ENCODE data around the gene OTOR.

OTOR gene

DNA sequence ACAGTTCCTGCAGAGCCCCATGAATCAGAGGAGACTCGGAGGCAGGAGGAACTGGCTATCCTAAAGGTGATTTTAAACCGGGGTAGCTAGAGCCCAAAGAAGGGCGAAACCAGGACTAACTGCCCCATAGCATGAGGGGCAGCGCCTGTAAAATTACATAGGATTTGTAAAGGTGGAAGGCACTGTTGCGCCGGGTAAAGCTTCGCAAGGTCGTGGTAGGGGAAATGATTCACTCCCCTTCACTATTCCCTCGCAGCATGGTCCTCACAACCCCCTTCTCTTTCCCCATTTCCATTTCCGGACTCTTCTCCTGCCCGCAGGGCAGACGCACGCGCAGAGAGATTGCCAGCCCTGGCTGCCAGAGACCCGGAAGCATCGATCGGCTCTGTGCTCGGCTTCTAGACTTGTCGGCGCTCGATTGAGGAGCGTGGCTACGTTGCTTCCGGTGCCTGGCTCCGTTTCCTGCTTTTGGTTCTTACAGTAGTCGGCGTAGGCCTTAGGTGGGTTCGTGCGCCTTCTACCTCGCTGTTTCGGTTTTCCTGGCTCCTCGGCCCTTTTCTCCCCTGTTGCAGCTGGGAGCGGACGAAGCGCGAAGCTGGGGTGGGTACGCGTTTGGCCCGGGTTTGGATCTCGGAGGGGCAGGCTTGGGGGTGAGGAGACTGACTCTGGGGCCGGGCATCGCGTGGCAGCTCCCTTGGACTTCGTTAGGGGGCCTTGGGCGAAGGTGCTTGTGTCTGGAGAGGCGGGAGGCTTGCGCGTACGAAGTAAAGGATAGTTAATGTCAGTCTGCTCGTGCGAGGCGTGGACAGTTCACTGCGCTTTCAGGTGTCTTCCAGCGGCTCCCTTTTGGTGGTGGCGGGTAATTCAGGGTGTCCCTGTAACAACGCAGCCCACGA lies 18.3 kb upstream of the OTOR start, which contains the start of gene SNRPB2:
SNRPB2 (plus strand) TSS at position 462 of the 896 bp plus-strand sequence. CDS start 1,677 bp downstream, outside the sequence.
- peak within 1 kb of the TSS; percentile 98 for H3K27ac Mint-ChIP-seq
- peak within 1 kb of the TSS; percentile 99 for H3K4me3 Mint-ChIP-seq
- DNase-seq (ENCODE audit: low spot score in 2 of 2): peak; percentile 84 to 86
- peaks cover 10% of the 10 kb centered on the region for H3K4me1 Mint-ChIP-seq
- ATAC-seq (ENCODE audit: low read depth): peak; percentile 95
- H3K27me3 Mint-ChIP-seq: peaks cover 5% of the 10 kb centered on the region
- peaks cover 3% of the 10 kb centered on the region for H3K9me3 Mint-ChIP-seq
- peaks cover 16% of the 10 kb centered on the region for H3K36me3 Mint-ChIP-seq

GRCh38 chr20:16732506-16733152 lies 15.5 kb upstream of the OTOR start:
- Mint-ChIP-seq H3K27ac (no peak overlapping the region), H3K9me3 (peaks cover 1% of the 10 kb centered on the region), H3K36me3 (peaks cover 26% of the 10 kb centered on the region), H3K4me1 (peaks cover 16% of the 10 kb centered on the region), H3K27me3 (peaks cover under 1% of the 10 kb centered on the region), H3K4me3 (no peak overlapping the region)
- DNase-seq (ENCODE audit: low spot score in 2 of 2): no peak
- ATAC-seq (ENCODE audit: low read depth): no peak

DNA sequence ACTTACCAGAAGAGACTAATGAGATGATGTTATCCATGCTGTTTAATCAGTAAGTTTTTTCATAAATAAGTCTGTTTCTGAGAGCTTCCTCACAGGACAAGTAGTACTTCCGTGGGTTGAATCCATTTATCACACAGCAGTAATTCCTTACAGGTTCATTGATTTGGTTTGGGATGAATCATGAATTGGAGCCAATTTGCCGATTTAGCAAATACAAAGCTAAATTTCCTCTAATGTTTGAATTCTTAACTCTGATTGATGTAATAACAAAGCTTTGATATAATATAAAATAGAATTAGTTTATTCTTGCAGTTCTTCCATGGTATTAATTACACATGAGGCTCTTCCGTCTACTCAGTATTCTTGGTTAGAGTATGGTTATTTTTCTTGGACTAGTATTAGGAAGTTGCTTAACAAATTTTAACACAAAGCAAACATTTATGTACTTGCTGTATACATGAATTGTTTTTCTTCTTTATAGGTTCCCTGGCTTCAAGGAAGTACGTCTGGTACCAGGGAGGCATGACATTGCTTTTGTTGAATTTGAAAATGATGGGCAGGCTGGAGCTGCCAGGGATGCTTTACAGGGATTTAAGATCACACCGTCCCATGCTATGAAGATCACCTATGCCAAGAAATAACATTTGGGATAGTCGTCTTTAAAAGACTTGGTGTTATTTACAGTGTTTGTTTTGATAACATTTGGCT lies 7.6 kb upstream of the OTOR start:
- ATAC-seq (ENCODE audit: low read depth) (no peak), DNase-seq (ENCODE audit: low spot score in 2 of 2) (no peak)
- H3K4me3 Mint-ChIP-seq: no peak overlapping the region
- H3K27me3 Mint-ChIP-seq: peaks cover 3% of the 10 kb centered on the region
- H3K36me3 Mint-ChIP-seq: peaks cover 30% of the 10 kb centered on the region
- H3K4me1 Mint-ChIP-seq: peaks cover 6% of the 10 kb centered on the region
- no peak overlapping the region for H3K27ac Mint-ChIP-seq
- H3K9me3 Mint-ChIP-seq: no peaks in the 10 kb centered on the region

GRCh38 chr20:16744178-16744807 lies 3.9 kb upstream of the OTOR start:
- Mint-ChIP-seq H3K4me3 (no peak overlapping the region), H3K27me3 (peaks cover 7% of the 10 kb centered on the region), H3K36me3 (peaks cover 17% of the 10 kb centered on the region), H3K27ac (no peak overlapping the region), H3K4me1 (no peaks in the 10 kb centered on the region), H3K9me3 (no peaks in the 10 kb centered on the region)
- no peak for ATAC-seq (ENCODE audit: low read depth)
- no peak for DNase-seq (ENCODE audit: low spot score in 2 of 2)

GRCh38 chr20:16745204-16745603 lies 3.0 kb upstream of the OTOR start:
- H3K9me3 Mint-ChIP-seq: no peaks in the 10 kb centered on the region
- H3K27ac Mint-ChIP-seq: no peak overlapping the region
- DNase-seq (ENCODE audit: low spot score in 2 of 2): no peak
- H3K27me3 Mint-ChIP-seq: peaks cover 7% of the 10 kb centered on the region
- H3K4me1 Mint-ChIP-seq: no peaks in the 10 kb centered on the region
- no peak for ATAC-seq (ENCODE audit: low read depth)
- H3K4me3 Mint-ChIP-seq: no peak overlapping the region
- peaks cover 11% of the 10 kb centered on the region for H3K36me3 Mint-ChIP-seq

GRCh38 chr20:16747291-16747811 lies 807 bp upstream of the OTOR start:
- Mint-ChIP-seq H3K27me3 (peaks cover 7% of the 10 kb centered on the region), H3K36me3 (peaks cover 3% of the 10 kb centered on the region), H3K9me3 (no peaks in the 10 kb centered on the region), H3K4me3 (no peak overlapping the region), H3K4me1 (no peaks in the 10 kb centered on the region), H3K27ac (no peak overlapping the region)
- ATAC-seq (ENCODE audit: low read depth) (no peak), DNase-seq (ENCODE audit: low spot score in 2 of 2) (no peak)

DNA sequence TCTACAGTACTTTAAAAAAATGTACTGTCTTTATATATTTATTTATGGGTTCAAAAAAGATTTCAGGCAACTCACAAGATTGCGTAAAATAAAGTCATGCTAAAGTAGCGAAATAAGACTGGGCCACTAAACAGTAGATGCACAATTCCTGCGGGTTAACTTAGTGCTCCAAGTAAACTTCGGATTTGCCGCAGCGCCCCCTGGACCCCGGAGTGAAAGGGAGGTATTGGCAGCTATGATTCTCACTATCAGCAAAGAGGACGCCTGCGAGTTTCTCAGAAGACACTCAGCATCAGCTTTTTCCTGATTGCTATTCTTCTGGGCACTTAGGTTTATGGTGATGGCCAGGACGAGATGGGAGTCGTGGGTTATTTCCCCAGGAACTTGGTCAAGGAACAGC lies 1.4 kb downstream of the OTOR start:
- Mint-ChIP-seq H3K27ac (no peak overlapping the region), H3K9me3 (no peaks in the 10 kb centered on the region), H3K36me3 (no peaks in the 10 kb centered on the region), H3K4me3 (no peak overlapping the region), H3K4me1 (no peaks in the 10 kb centered on the region), H3K27me3 (peaks cover 12% of the 10 kb centered on the region)
- DNase-seq (ENCODE audit: low spot score in 2 of 2): no peak
- no peak for ATAC-seq (ENCODE audit: low read depth)

DNA sequence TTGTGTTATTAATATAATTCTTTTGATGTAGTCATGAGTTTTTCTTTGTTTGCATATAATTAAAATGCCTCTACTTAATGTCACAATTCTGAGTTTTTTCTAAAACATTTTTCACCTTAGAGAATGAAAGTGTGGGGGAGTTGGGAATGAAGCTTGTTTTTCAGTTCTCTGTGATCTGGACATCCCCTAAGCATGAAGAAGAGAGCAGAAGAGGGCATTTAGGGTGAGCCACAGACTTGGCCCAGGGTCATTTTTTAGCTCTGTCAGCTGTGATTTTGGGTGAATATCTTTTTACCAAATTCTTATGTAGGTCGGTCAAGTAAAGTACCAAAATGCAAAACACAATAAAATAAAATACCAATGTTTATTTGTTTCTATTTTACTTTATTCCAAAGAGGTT lies 3.9 kb downstream of the OTOR start:
- ATAC-seq (ENCODE audit: low read depth) (no peak), DNase-seq (ENCODE audit: low spot score in 2 of 2) (no peak)
- peaks cover 1% of the 10 kb centered on the region for H3K9me3 Mint-ChIP-seq
- peaks cover 2% of the 10 kb centered on the region for H3K36me3 Mint-ChIP-seq
- peaks cover 7% of the 10 kb centered on the region for H3K27me3 Mint-ChIP-seq
- H3K4me3 Mint-ChIP-seq: no peak overlapping the region
- H3K27ac Mint-ChIP-seq: no peak overlapping the region
- H3K4me1 Mint-ChIP-seq: no peaks in the 10 kb centered on the region

DNA sequence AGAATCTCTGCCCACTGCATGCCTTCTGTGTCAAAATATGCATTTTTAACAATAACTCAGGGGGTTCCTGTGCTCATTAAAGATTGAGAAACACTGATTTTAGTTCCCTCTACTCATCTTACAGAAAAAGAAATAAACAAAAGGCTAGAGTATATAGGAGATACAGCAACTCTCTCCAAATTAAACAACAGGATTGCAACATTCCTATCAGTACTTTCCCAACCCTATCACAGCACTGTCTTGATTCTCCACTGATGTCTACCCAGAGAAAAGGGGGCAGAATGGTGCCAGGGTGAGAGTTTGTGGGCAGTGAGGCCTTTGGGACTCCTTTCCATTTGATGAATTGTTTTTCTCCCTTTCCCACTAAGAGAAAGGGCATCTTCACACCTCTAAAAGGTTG lies 4.7 kb downstream of the OTOR start:
- ATAC-seq (ENCODE audit: low read depth) (no peak), DNase-seq (ENCODE audit: low spot score in 2 of 2) (no peak)
- Mint-ChIP-seq H3K9me3 (peaks cover 3% of the 10 kb centered on the region), H3K27me3 (peaks cover 8% of the 10 kb centered on the region), H3K4me1 (no peaks in the 10 kb centered on the region), H3K36me3 (peaks cover 2% of the 10 kb centered on the region), H3K27ac (no peak overlapping the region), H3K4me3 (no peak overlapping the region)

GRCh38 chr20:16758454-16759180 lies 10.5 kb downstream of the OTOR start:
- ATAC-seq (ENCODE audit: low read depth): no peak
- no peak overlapping the region for H3K4me3 Mint-ChIP-seq
- no peak for DNase-seq (ENCODE audit: low spot score in 2 of 2)
- peaks cover 10% of the 10 kb centered on the region for H3K27me3 Mint-ChIP-seq
- peaks cover 2% of the 10 kb centered on the region for H3K36me3 Mint-ChIP-seq
- H3K9me3 Mint-ChIP-seq: peaks cover 3% of the 10 kb centered on the region
- no peaks in the 10 kb centered on the region for H3K4me1 Mint-ChIP-seq
- H3K27ac Mint-ChIP-seq: no peak overlapping the region

- Mint-ChIP-seq H3K9me3 (peaks cover 3% of the 10 kb centered on the region), H3K36me3 (peaks cover 2% of the 10 kb centered on the region), H3K4me1 (no peaks in the 10 kb centered on the region), H3K4me3 (no peak overlapping the region), H3K27me3 (peaks cover 9% of the 10 kb centered on the region), H3K27ac (no peak overlapping the region)
- no peak for ATAC-seq (ENCODE audit: low read depth)
- DNase-seq (ENCODE audit: low spot score in 2 of 2): no peak
Observed at GRCh38 chr20:16759181-16759563, 11.0 kb downstream of the OTOR start.

GRCh38 chr20:16760431-16761304 lies 12.5 kb downstream of the OTOR start:
- H3K36me3 Mint-ChIP-seq: peaks cover 2% of the 10 kb centered on the region
- no peak overlapping the region for H3K27ac Mint-ChIP-seq
- no peaks in the 10 kb centered on the region for H3K4me1 Mint-ChIP-seq
- peaks cover 11% of the 10 kb centered on the region for H3K27me3 Mint-ChIP-seq
- H3K4me3 Mint-ChIP-seq: no peak overlapping the region
- ATAC-seq (ENCODE audit: low read depth): no peak
- DNase-seq (ENCODE audit: low spot score in 2 of 2): no peak
- H3K9me3 Mint-ChIP-seq: peaks cover 3% of the 10 kb centered on the region

All from memory B cell (primary cell).